GM21390 (cell line): ENCODE results near the gene VAMP5.
"Not testable (repeated sequence)": the region's sequence is repeated elsewhere in the genome, so short reads cannot be mapped to it uniquely, and the experiment has no call there.

ENCODE experiments used
- ATAC-seq: cut with Tn5 transposase; IDR thresholded peaks from one replicate; pipeline ENCODE4 v1.9.1; 2021; ENCODE audit not compliant: unreplicated experiment

The VAMP5 gene

GRCh38 chr2:85600235-85600575 is 16.0 kb downstream of the VAMP5 start:
- ATAC-seq = no peak

DNA sequence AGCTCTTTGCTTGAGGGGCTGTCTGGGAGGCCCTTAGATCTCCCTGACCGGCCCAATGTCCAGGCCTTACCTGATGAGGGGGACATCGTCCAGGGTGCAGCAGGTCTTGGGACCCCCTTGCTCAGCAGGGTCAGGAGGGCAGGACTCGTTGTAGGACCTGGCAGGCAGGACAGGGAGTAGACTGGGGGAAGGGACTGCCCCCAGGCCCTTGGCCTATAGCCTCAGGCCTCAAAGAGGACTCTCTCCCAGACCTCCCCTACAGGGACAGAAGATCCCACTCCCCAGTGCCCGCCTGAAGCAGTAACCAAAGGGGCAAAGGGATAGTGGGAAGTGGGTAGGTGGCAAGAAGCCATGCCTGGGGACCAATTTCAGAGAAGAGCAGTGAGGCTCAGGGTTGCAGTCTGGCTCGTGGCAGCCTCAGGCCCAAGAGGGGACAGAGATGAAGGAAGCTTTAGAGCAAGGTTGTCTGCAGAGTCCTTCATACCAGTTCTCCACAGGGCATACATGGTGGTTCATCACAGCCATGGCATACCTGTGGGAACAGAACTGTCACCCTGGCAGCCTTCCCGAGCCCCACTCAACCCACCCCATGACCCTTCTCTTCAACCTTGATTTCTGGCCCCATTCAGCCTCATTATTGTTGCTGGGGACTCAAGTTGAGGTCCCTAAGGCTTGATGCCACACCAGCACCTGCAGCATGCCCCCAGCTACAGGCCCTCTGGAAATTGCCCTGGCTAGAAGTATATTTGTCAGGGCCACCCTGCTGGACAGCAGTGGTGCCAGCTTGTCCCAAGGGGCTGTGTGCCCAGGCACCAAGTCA is 16.9 kb downstream of the VAMP5 start:
- no peak for ATAC-seq

- ATAC-seq = peak; percentile 32
These were observed 17.7 kb downstream of the VAMP5 start for GRCh38 chr2:85601771-85602475.

DNA sequence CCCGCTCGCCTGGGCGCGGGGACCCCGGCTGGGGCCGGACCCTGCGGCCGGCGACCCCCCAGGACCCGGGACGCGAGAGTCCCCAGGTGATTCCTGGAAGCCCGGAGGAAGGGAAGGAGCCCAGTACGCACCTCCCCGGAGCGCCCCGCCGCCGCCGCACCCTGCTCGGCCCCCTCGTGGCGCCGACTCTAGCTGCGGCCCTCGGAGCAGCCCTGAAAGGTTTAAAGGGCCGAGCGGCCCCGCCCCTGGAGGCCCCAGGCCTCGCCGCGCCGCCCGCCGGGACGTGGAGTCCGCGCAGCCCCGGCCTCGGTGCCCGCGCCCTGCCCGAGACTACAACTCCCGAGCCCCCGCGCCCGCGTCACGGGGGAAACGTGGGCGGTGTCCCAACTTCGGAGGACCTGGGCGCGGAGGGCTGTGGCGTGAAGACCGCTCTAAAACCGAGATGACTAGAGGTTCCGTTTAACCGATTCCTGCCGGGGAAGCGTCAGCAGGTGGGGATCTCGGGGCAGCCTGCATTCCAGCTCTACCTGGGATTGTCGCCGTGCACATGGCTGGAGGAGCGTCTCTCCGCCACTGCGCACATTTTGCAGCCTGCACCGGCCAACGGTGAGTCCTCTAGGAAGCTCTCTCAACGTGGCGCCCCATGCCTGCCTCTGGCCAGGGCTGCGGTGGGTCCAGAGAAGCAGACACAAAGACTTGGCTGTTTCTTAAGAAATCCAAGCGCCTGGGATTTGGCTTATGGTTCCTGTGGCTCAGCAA is 18.4 kb downstream of the VAMP5 start, which contains the start of gene TMEM150A:
TSS of gene TMEM150A (minus strand) at position 223 of the 759 bp plus-strand sequence. CDS start 750 bp downstream, outside the sequence.
- ATAC-seq = peak; percentile 96

DNA sequence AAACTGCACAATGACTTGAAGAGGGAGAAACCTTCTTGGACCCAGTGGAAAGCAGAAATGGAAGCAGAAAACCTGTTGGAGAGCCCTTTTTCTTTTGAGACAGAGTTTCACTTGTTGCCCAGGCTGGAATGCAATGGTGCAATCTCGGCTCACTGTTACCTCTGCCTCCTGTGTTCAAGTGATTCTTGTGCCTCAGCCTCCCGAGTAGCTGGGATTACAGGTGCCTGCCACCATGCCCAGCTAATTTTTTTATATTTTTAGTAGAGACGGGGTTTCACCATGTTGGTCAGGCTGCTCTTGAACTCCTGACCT is 19.9 kb downstream of the VAMP5 start:
- not testable (repeated sequence) for ATAC-seq

GRCh38 chr2:85604568-85605339 is 20.5 kb downstream of the VAMP5 start:
- no peak for ATAC-seq

DNA sequence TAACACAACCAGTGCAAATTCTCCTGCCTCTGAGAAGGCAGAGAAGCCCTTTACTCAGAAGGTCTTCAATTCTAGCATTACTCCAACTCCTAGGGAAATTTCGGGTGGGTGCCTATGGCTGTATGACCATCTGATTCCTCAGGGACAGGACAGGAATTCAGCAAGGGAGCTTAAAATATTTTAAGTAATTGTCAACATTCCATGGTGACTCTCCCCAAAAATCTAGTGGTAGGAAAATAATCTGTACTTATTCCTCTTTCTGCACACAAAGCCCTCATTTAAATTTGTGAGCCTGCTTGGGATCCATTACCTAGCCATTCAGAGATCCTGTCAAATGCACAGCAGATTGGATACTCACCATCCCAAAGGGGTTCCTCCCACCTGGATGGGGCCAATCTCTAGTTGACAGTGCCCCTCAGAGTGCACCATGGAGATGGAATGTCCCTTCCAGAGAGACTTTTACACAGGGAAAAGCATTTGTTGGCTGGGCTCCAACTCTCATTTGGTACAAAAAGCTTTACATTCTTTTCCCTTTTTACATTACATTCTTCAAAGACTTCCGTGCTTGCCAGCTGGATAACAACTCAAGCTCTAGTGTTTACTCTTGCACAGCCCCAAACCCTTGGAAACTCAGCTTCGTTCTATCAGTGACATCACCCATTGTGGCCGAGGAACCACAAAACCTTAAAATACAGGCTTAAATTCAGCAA is 21.3 kb downstream of the VAMP5 start:
- no peak for ATAC-seq

DNA sequence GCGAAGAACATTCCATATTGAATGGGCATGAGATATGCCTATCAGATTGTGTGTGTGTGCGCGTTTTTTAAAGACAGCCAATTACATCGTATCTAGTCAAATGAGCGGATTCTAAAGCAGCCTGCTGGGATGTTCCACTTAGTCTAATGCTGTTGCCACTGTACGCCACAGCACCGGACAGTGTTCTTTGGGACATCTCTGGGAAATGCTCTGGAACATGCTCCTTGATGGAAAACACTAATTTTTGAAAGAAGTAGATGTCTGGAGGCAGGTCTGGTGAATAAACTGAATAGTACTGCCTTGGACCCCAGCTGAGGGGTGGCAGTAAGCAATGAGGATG is 21.9 kb downstream of the VAMP5 start:
- ATAC-seq = no peak

GRCh38 chr2:85607268-85608215 is 23.3 kb downstream of the VAMP5 start:
- no peak for ATAC-seq

DNA sequence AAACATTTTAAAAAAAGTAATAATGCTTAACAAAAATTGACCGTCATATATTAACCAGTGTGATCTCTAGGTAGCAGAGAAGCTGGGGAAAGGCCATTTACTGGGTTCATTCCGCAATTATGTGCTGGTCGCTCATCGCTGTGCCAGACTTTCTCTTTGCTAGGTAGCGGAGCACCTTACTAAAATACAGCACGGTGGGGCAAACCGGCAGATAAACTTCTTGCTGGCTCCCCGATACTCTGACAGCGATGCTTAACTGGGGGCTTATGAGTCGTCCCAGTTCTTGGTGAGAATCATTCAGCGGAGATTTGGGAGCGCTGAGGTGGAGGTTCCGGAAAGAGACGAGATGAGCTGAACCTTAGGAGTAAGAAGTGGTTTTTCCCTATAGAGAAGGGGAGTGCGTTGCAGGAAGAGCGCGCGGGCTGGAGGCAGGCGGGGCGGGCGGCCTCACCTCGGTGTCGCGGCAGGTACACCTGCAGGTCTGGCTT is 27.0 kb downstream of the VAMP5 start:
- peak; percentile 21 for ATAC-seq

- ATAC-seq = peak; percentile 75
These were observed 27.7 kb downstream of the VAMP5 start, which contains the start of gene C2orf68 for GRCh38 chr2:85611705-85612587. C2orf68 (minus strand) TSS chr2:85612066; CDS start chr2:85611984, 82 bp downstream.

DNA sequence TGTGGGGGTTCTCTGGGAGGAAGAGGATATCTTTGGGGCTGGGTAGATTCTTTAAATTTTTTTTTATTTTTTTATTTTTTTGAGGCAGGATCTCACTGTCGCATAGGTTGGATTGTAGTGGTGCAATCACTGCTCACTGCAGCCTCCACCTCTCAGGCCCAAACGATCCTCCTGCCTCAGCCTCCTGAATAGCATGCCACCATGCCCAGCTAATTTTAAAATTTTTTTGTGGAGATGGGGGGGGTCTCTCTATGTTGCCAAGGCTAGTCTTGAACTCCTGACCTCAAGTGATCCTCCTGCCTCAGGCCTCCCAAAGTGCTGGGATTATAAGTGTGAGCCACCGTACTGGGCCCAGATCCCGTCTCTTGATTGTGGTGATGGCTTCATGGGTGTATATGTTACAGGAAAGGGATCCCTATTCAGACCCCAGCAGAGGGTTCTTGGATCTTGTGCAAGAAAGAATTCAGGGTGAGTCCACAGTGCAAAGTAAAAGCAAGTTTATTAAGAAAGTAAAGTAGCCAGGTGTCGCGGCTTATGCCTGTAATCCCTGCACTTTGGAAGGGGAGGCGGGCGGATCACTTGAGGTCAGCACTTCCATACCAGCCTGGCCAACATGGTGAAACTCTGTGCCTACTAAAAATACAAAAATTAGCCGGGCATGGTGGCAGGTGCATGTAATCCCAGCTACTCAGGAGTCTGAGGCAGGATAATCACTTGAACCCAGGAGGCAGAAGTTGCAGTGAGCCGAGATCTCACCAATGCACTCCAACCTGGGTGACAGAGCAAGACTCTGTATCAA is 29.7 kb downstream of the VAMP5 start:
- no peak for ATAC-seq

DNA sequence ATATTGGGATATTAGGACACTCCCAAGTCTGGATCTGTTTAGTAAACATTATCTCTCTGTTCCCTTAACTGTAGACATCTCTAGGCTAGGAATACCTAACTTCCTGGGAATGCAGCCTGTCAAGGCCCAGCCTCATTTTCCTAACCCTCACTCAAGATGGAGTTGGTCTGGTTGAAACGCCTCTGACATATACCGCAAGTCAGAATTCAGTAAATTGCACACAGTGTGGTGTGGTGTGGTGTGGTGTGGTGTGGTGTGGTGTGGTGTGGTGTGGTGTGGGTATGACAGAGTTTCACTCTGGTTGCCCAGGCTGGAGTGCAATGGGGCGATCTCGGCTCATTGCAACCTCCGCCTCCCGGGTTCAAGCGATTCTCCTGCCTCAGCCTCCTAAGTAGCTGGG is 30.5 kb downstream of the VAMP5 start:
- not testable (repeated sequence) for ATAC-seq

GRCh38 chr2:85615413-85615728 is 31.1 kb downstream of the VAMP5 start:
- no peak for ATAC-seq

DNA sequence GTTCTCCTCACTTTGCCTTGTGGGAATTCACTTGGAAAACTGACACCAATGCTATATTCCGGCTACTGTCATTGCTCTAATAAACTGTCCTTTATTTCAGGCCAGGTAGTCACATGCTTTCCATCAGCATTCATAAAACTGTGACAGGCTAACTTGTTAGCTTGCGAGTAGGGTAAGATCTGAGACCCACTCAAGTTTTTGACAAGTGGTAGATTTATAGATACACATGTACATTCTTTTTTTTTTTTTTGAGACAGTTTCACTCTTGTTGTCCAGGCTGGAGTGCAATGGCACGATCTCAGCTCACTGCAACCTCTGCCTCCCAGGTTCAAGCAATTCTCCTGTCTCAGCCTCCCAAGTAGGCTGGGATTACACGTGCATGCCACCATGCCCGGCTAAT is 33.5 kb downstream of the VAMP5 start:
- ATAC-seq = not testable (repeated sequence)

DNA sequence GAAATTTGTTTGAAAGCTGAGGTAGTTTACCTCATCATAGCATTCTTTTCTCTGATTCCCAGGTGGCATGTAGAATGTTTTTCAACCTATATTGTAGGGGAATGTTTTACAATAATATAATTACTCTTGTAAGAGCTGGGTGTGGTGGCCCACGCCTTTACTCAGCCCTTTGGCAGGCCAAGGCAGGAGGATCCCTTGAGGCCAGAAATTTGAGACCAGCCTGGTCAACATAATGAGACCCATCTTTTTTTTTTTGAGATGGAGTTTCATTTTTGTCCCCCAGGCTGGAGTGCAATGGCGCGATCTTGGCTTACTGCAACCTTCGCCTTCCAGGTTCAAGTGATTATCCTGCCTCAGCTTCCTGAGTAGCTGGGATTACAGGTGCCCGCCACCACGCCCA is 35.4 kb downstream of the VAMP5 start:
- ATAC-seq = no peak

DNA sequence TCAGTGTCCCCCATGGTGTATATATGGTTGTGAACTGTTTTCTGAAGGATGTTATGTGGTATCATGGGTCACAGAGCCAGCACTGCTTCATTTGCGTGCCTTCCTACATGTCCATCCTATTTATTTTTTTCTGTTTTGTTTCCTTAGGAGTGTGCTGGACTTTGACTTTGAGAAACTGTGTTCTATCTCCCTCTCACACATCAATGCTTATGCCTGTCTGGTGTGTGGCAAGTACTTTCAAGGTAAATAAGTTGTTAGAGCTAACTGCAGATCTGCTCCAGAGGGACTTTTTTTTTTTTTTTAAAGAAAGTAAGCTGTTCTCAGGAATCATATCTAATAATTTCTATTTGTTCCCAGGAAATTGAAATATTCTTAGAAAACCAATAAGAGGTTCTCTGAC is 37.1 kb downstream of the VAMP5 start:
- ATAC-seq = no peak

- ATAC-seq = no peak
These were observed 39.8 kb downstream of the VAMP5 start for GRCh38 chr2:85623991-85624390.
